Heart left ventricle (tissue), 16 donors: ENCODE data around the gene AJAP1. TPM values are rescaled to one million over a fixed set of nuclear protein-coding genes. Genes with fewer than 3 reads are reported as not detected.

ENCODE experiments used
- ATAC-seq, 4 donors: fragments of 200-7000 bp; cut with Tn5 transposase; one replicate each; pipeline ENCODE4 v1.9.1; 2020 to 2022; ENCODE audit warnings: moderate library complexity in 4 of 4, mild to moderate bottlenecking in 3 of 4, moderate number of reproducible peaks in 1 of 4
- DNase-seq, 5 donors: peaks; one replicate each; pipeline ENCODE4 v3.0.0-alpha.2; 2020
- H3K27ac ChIP-seq, 12 donors: fragments of 200-600 bp; sonication (generic) in 4 of 12; one replicate each; pipeline versions ENCODE4 v1.5.0 to v1.8.0; 2016 to 2022; ENCODE audit warnings: mild to moderate bottlenecking in 2 of 12
- H3K27me3 ChIP-seq, 9 donors: fragments of 200-600 bp; sonication (generic) in 2 of 9; one replicate each; pipeline versions ENCODE4 v1.5.1 to v1.8.0; 2016 to 2022; ENCODE audit warnings: mild to moderate bottlenecking in 3 of 9
- H3K36me3 ChIP-seq, 9 donors: fragments of 200-600 bp; sonication (generic) in 2 of 9; one replicate each; pipeline versions ENCODE4 v1.5.0 to v1.8.0; 2018 to 2022; ENCODE audit warnings: mild to moderate bottlenecking in 2 of 9
- H3K4me1 ChIP-seq, 12 donors: fragments of 200-600 bp; sonication (generic) in 4 of 12; one replicate each; pipeline versions ENCODE4 v1.5.0 to v1.8.0; 2016 to 2022; ENCODE audit warnings: mild to moderate bottlenecking in 3 of 12
- H3K4me3 ChIP-seq, 12 donors: fragments of 200-600 bp; sonication (generic) in 4 of 12; one replicate each; pipeline versions ENCODE4 v1.5.0 to v1.8.0; 2017 to 2022; ENCODE audit warnings: mild to moderate bottlenecking in 9 of 12, moderate library complexity in 4 of 12
- H3K9me3 ChIP-seq, 12 donors: fragments of 200-600 bp; sonication (generic) in 4 of 12; one replicate each; pipeline versions ENCODE4 v1.5.0 to v1.8.0; 2016 to 2022; ENCODE audit warnings: mild to moderate bottlenecking in 1 of 12
- POLR2A ChIP-seq, 2 donors: fragments of 450-650 bp; IDR thresholded peaks; one replicate each; pipeline ENCODE4 v1.6.1; 2017; ENCODE audit warnings: antibody characterized with exemption in 2 of 2, mild to moderate bottlenecking in 2 of 2, moderate library complexity in 2 of 2
- WGBS, 4 donors: extraction: QIAGEN DNeasy Blood & Tissue Kit in 2 of 4; methylation state at CpG; one replicate each; pipeline versions ENCODE4 v1.1.5 to v1.1.7; 2013 to 2018; 5-methylcytosine and 5-hydroxymethylcytosine counted together
- intact Hi-C, 10 donors: fragments of 100-400 bp; cut with DNase I; formaldehyde crosslinking; loops; one replicate each; pipeline versions ENCODE4 v1.11.1 to v1.14.2; 2022
- polyA plus RNA-seq, 2 donors: library from polyadenylated mRNA; stranded (reverse); fragments of 200-250 nt; gene quantifications; one replicate each; pipeline ENCODE4 v1.2.3, GENCODE V29; 2013
- total RNA-seq, 9 donors: library from RNA; depleted of rRNA in 2 of 9; stranded (reverse); fragments of >200 nt in 2 of 9; fragmentation: NEBNext Ultra II Directional in 3 of 9; extraction: Animal tissue kit (Norgen Biotek cat#: 25700) in 3 of 9; gene quantifications; one replicate each; pipeline versions ENCODE4 v1.1.0 to v1.2.4, GENCODE V29; 2016 to 2023
- TF ChIP-seq, protein P1 (sequence below), 12 donors: fragments of 200-600 bp; sonication (generic) in 4 of 12; IDR thresholded peaks; one replicate each; pipeline versions ENCODE4 v1.5.0 to v1.8.0; 2018 to 2022; ENCODE audit warnings: antibody characterized with exemption in 12 of 12, mild to moderate bottlenecking in 5 of 12
- donor health status: ischemic (EF 13 %, LVEDD 7.1; RV severe dilation, severe dysfunction).
- donor health status: healthy with polysubstance abuse.
- donor health status: DM: no; HTN: yes; CAD: no.
- donor health status: DM: no; HTN: no; CAD: no.
- donor health status: ischemic (EF 25% LVEDD 6.9; RV normal size, moderate dysfunction).
- donor health status: ischemic (EF 25% LVEDD 5.7; RV mildly dilated, moderate dysfunction).
- donor health status: healthy.
- donor health status: DM: yes; HTN: yes; CAD: no.
- donor health status: ischemic (EF 35%, LVEDD 5.7; RV mildly dilated, moderate dysfunction).
- donor health status: nonischemic (EF 11% LVEDD 7.7; RV severe dilation, severe dysfunction).
- donor health status: DM: yes; HTN: yes; CAD: no.
- donor health status: PGD.
- donor health status: ischemic (EF 29% LVEDD 5.4; RV normal size, mild dysfunction).
- donor health status: nonischemic (EF 23%, LVEDD 6.1; RV moderate dilation, normal function).

The AJAP1 gene
- total and polyA plus RNA-seq, 11 donors, result 0.01 to 0.67 (median 0.07) TPM; not detected in 2

DNA sequence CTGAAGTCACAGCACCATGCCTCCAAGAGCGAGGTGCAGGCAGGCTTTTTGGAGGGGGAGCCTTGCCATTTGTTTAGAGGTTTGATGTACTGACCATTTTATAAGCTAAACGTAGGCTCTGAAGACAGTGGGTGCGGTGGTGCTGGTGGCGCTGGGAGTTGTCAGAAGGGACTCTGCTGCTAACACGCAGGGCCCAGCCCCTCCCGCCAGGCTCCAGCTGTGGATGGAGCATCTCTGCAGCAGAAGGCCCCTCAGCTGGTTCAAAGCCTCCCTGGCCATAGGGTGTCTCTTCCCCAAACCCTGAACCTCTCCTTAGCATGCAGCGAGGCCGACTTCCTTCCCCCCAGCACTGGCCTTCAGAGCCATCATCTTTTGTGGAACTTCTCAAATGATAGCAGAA is 105.3 kb downstream of the AJAP1 start:
- intact Hi-C loops, result no loop called here
- H3K27me3 ChIP-seq, result peaks cover 0 to 12% (median 5%) of the 10 kb centered on the region in 9 donors
- no peaks in the 10 kb centered on the region for H3K36me3 ChIP-seq
- peaks cover 0 to 4% (median 0%) of the 10 kb centered on the region in 12 donors for H3K9me3 ChIP-seq
- ATAC-seq (no peak), DNase-seq (no peak)
- H3K4me3 ChIP-seq, result no peak overlapping the region
- WGBS, 4 donors, result 79 to 83% (median 81%) methylated on average over 7 to 8 of the region's 8 CpGs
- no peaks in the 10 kb centered on the region for H3K4me1 ChIP-seq
- no peak overlapping the region for H3K27ac ChIP-seq
- TF ChIP-seq, protein P1, sequence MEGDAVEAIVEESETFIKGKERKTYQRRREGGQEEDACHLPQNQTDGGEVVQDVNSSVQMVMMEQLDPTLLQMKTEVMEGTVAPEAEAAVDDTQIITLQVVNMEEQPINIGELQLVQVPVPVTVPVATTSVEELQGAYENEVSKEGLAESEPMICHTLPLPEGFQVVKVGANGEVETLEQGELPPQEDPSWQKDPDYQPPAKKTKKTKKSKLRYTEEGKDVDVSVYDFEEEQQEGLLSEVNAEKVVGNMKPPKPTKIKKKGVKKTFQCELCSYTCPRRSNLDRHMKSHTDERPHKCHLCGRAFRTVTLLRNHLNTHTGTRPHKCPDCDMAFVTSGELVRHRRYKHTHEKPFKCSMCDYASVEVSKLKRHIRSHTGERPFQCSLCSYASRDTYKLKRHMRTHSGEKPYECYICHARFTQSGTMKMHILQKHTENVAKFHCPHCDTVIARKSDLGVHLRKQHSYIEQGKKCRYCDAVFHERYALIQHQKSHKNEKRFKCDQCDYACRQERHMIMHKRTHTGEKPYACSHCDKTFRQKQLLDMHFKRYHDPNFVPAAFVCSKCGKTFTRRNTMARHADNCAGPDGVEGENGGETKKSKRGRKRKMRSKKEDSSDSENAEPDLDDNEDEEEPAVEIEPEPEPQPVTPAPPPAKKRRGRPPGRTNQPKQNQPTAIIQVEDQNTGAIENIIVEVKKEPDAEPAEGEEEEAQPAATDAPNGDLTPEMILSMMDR (IDR thresholded peaks at IDR 0.05), result no peak
- TF ChIP-seq POLR2A (IDR thresholded peaks at IDR 0.05), result no peak

DNA sequence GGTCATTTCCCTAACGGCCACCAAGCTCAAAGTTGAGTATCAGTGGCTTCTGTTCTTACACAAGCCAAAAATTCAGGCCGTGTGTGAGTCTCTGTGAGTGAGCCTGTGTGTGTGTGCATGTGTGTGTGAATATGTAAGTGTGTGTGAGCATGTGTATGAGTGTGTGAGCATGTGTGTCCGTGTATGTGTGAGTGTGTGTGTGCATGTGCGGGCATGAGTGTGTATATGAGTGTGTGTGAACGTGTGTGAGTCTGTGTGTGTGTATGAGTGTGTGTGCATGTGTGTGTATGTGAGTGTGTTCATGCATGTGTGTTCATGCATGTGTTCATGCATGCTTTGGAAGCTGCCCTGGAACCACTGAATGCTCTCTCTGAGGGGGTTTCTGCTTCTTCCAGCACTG is 105.7 kb downstream of the AJAP1 start:
- 69 to 73% (median 72%) methylated on average over 5 of the region's 5 CpGs for WGBS, 4 donors
- intact Hi-C loops, result no loop called here
- no peaks in the 10 kb centered on the region for H3K36me3 ChIP-seq
- peaks cover 0 to 12% (median 5%) of the 10 kb centered on the region in 9 donors for H3K27me3 ChIP-seq
- no peak for ATAC-seq
- no peak for DNase-seq
- no peak overlapping the region for H3K4me3 ChIP-seq
- no peak overlapping the region for H3K27ac ChIP-seq
- no peak for TF ChIP-seq POLR2A (IDR thresholded peaks at IDR 0.05)
- TF ChIP-seq, protein P1 (IDR thresholded peaks at IDR 0.05), result no peak
- H3K4me1 ChIP-seq, result no peaks in the 10 kb centered on the region
- peaks cover 0 to 4% (median 0%) of the 10 kb centered on the region in 12 donors for H3K9me3 ChIP-seq

DNA sequence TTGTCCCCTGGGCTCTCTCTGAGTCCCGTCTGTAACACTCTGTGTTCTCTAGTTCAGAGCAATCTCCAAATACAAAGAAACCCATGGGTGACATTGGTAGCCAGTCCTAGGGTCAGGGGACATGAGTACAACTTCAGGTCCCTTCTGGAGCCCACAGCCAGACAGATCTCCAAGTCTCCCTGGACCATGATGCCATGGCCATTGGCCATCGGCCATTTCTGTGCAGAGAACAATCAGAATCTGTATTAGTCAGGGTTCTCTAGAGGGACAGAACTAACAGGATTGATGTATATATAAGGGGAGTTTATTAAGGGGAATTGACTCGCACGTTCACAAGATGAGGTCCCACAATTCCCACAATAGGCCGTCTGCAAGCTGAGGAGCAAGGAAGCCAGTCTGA is 106.9 kb downstream of the AJAP1 start:
- H3K4me3 ChIP-seq, result no peak overlapping the region
- peaks cover 0 to 15% (median 0%) of the 10 kb centered on the region in 9 donors for H3K27me3 ChIP-seq
- 84 to 91% (median 86%) methylated on average over 5 of the region's 5 CpGs for WGBS, 4 donors
- no peaks in the 10 kb centered on the region for H3K4me1 ChIP-seq
- TF ChIP-seq, protein P1 (IDR thresholded peaks at IDR 0.05), result no peak
- TF ChIP-seq POLR2A (IDR thresholded peaks at IDR 0.05), result no peak
- H3K27ac ChIP-seq, result no peak overlapping the region
- intact Hi-C loops, result no loop called here
- no peak for DNase-seq
- no peak for ATAC-seq
- peaks cover 0 to 4% (median 0%) of the 10 kb centered on the region in 12 donors for H3K9me3 ChIP-seq
- no peaks in the 10 kb centered on the region for H3K36me3 ChIP-seq

DNA sequence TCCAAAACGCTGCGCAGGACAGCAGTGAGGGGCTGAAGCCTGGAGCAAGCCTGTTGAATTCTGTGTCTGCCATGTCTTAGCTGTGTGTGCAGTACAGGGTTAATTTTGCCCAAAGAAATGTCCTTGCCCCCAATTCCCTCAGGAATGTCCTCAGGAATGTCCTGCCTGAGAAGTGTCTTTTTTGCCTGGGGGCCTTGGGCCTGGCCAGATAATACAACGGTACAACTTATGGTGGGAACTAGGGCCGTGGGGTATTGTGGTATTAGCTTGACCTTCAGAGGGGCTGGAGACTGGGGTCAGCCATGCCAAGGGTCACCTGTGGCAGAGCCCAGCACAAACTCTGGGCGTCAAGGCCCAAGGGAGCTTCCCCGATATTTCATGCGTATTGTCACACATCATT is 107.7 kb downstream of the AJAP1 start:
- no peak for TF ChIP-seq POLR2A (IDR thresholded peaks at IDR 0.05)
- Histone ChIP-seq H3K4me1 (no peaks in the 10 kb centered on the region), H3K36me3 (no peaks in the 10 kb centered on the region), H3K27me3 (peaks cover 0 to 12% (median 0%) of the 10 kb centered on the region in 9 donors), H3K27ac (no peak overlapping the region), H3K9me3 (peaks cover 0 to 4% (median 0%) of the 10 kb centered on the region in 12 donors), H3K4me3 (no peak overlapping the region)
- ATAC-seq (no peak), DNase-seq (no peak)
- WGBS, 4 donors, result 68 to 77% (median 72%) methylated on average over 7 of the region's 7 CpGs
- intact Hi-C loops, result no loop called here

DNA sequence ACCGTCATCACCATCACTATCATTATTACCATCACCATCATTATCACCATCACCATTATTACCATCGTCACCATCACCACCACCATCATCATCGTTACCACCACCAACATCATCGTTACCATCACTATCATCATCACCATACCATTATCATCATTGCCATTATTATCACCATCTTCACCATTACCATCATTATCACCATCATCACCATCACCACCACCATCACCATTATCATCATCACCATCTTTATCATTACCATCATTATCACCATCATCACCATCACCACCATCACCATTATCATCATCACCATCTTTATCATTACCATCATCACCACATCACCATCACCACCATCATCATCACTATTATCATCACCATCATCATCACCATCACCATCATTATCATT is 112.9 kb downstream of the AJAP1 start:
- WGBS, 4 donors, result 79 to 93% (median 86%) methylated on average over 4 of the region's 4 CpGs
- no peak for DNase-seq
- H3K27me3 ChIP-seq, result peaks cover 0 to 20% (median 0%) of the 10 kb centered on the region in 9 donors
- no peaks in the 10 kb centered on the region for H3K4me1 ChIP-seq
- H3K4me3 ChIP-seq, result no peak overlapping the region
- no peak overlapping the region for H3K27ac ChIP-seq
- no peak for ATAC-seq
- no peaks in the 10 kb centered on the region for H3K36me3 ChIP-seq
- TF ChIP-seq, protein P1 (IDR thresholded peaks at IDR 0.05), result no peak
- no peak for TF ChIP-seq POLR2A (IDR thresholded peaks at IDR 0.05)
- no peaks in the 10 kb centered on the region for H3K9me3 ChIP-seq
- intact Hi-C loops, result no loop called here
